SU-DHL-6 (cell line): ENCODE results near the gene CPT1B.
A peak's percentile ranks its signal among the peaks of the same experiment; 100 is the strongest.

Source experiments
- H2AFZ ChIP-seq: fragments of 200-600 bp; sonication (generic); 2 replicates; pipeline ENCODE4 v1.6.1; 2014; ENCODE audit warnings: low read depth, mild to moderate bottlenecking, moderate library complexity, mixed read lengths, antibody characterized with exemption, low read length; ENCODE audit not compliant: severe bottlenecking
- H3F3A ChIP-seq: fragments of 200-600 bp; shearing (Covaris generic); 2 replicates; pipeline ENCODE4 v1.6.0; 2016; ENCODE audit warnings: antibody characterized with exemption, mild to moderate bottlenecking; ENCODE audit not compliant: insufficient read depth
- H3K27ac ChIP-seq: fragments of 200-600 bp; sonication (generic); 2 replicates; pipeline ENCODE4 v1.5.1; 2016; ENCODE audit warnings: low read depth, mild to moderate bottlenecking, low read length, moderate library complexity, mixed read lengths
- H3K27me3 ChIP-seq: fragments of 200-600 bp; sonication (generic), shearing (Covaris generic); 2 replicates; pipeline ENCODE4 v1.6.0; 2014; ENCODE audit warnings: mild to moderate bottlenecking, low read length
- H3K36me3 ChIP-seq: fragments of 200-600 bp; sonication (generic); 2 replicates; pipeline ENCODE4 v1.6.1; 2014; ENCODE audit warnings: mild to moderate bottlenecking, low read length, mixed read lengths
- H3K4me2 ChIP-seq: fragments of 300-600, 200-600 bp; shearing (Covaris generic), sonication (generic); 2 replicates; pipeline ENCODE4 v1.6.0; 2014; ENCODE audit warnings: low read length, low read depth, mild to moderate bottlenecking; ENCODE audit not compliant: poor library complexity, severe bottlenecking
- H3K4me3 ChIP-seq: fragments of 200-600 bp; sonication (generic); 2 replicates; pipeline ENCODE4 v1.5.1; 2014; ENCODE audit warnings: antibody characterized with exemption, low read length, mild to moderate bottlenecking, mixed read lengths; ENCODE audit not compliant: insufficient read depth, poor library complexity, severe bottlenecking
- H3K79me2 ChIP-seq: fragments of 200-600 bp; sonication (generic); 2 replicates; pipeline ENCODE4 v1.6.1; 2014; ENCODE audit warnings: mild to moderate bottlenecking, low read length, moderate library complexity; ENCODE audit not compliant: insufficient read depth
- H3K9ac ChIP-seq: fragments of 200-600 bp; sonication (generic); 2 replicates; pipeline ENCODE4 v1.7.0; 2014; ENCODE audit warnings: mild to moderate bottlenecking, low read length
- H3K9me2 ChIP-seq: fragments of 200-600 bp; sonication (generic); replicated peaks from 2 replicates; pipeline ENCODE4 v1.6.1; 2014; ENCODE audit warnings: low read length; ENCODE audit not compliant: insufficient read depth
- H3K9me3 ChIP-seq: fragments of 200-600 bp; sonication (generic); 2 replicates; pipeline ENCODE4 v1.6.1; 2014; ENCODE audit warnings: low read length, mixed read lengths; ENCODE audit not compliant: insufficient read depth
- H4K20me1 ChIP-seq: fragments of 200-600 bp; sonication (generic); 2 replicates; pipeline ENCODE4 v1.6.1; 2014; ENCODE audit warnings: low read depth, mild to moderate bottlenecking, antibody characterized with exemption, low read length, moderate library complexity, mixed read lengths
- EZH2phosphoT487 ChIP-seq: fragments of 200-600 bp; sonication (generic), shearing (Covaris generic); conservative IDR thresholded peaks from 2 replicates; pipeline ENCODE4 v1.6.1; 2018; ENCODE audit warnings: mild to moderate bottlenecking, antibody characterized with exemption, low read length, moderate library complexity, mixed read lengths
- TF ChIP-seq, protein P1 (sequence below): fragments of 200-600 bp; sonication (generic); IDR thresholded peaks from one replicate; pipeline ENCODE4 v1.5.1; 2017; ENCODE audit warnings: antibody characterized with exemption, mild to moderate bottlenecking, low read length, moderate library complexity; ENCODE audit not compliant: insufficient read depth, poor library complexity, severe bottlenecking

CPT1B gene

GRCh38 chr22:50563413-50564160 is 14.6 kb downstream of the CPT1B start:
- no peak overlapping the region for H3K27ac ChIP-seq
- H3K9ac ChIP-seq: peak overlapping the region; percentile 58
- H3K9me2 ChIP-seq: no peaks in the 10 kb centered on the region
- no peaks in the 10 kb centered on the region for H3K79me2 ChIP-seq
- TF ChIP-seq EZH2phosphoT487: no peak
- TF ChIP-seq, protein P1, sequence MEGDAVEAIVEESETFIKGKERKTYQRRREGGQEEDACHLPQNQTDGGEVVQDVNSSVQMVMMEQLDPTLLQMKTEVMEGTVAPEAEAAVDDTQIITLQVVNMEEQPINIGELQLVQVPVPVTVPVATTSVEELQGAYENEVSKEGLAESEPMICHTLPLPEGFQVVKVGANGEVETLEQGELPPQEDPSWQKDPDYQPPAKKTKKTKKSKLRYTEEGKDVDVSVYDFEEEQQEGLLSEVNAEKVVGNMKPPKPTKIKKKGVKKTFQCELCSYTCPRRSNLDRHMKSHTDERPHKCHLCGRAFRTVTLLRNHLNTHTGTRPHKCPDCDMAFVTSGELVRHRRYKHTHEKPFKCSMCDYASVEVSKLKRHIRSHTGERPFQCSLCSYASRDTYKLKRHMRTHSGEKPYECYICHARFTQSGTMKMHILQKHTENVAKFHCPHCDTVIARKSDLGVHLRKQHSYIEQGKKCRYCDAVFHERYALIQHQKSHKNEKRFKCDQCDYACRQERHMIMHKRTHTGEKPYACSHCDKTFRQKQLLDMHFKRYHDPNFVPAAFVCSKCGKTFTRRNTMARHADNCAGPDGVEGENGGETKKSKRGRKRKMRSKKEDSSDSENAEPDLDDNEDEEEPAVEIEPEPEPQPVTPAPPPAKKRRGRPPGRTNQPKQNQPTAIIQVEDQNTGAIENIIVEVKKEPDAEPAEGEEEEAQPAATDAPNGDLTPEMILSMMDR: no peak
- peak overlapping the region; percentile 78 for H2AFZ ChIP-seq
- H3K9me3 ChIP-seq: no peaks in the 10 kb centered on the region
- peak overlapping the region; percentile 50 for H3K4me3 ChIP-seq
- H4K20me1 ChIP-seq: no peaks in the 10 kb centered on the region
- H3F3A ChIP-seq: peaks cover 3% of the 10 kb centered on the region; the same call in 1 of the 2 replicates
- H3K4me2 ChIP-seq: peak overlapping the region; percentile 75
- H3K27me3 ChIP-seq: no peaks in the 10 kb centered on the region
- no peaks in the 10 kb centered on the region; the same call in 1 of the 2 replicates for H3K36me3 ChIP-seq

DNA sequence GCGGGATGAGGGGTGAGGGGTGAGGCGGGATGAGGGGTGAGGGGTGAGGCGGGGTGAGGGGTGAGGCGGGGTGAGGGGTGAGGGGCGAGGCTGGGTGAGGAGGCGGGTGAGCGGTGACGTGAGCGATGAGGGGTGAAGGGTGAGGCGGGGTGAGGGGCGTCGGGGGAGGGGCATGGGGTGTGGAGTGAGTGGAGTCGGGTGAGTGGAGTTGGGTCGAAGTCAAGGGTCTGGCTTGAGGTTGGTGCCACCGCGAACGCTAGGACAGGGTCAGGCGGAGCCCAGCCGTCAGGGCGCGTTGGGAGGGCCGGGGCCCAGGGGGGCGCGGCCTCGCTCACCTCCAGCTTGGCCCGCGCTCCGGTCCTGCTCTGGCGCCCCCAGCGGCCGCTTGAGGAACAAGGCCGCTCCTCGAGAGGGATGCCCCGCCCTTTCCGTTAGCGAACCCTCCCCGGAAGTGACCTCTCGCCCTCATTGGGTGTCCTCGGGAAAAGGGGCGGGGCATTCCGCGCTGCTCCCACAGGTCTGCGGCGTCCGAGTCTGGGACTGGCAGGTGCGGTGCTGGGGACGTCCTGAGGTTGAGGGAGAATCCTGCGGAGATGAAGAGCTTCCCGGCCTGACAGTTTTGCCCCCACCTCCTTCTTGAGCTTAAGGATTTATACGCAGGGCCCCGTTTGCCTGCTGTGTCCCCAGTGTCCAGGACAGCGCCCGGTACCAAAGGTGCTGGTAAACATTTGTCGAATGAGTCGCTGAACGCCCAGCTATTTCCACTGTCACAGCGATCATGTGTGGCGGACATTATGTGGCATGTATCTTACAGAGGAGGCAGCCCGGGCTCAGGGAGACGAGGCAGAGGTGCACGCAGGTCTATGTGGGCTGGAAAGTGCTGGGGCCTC is 15.5 kb downstream of the CPT1B start, which contains the start of gene SYCE3:
SYCE3 (minus strand) TSS at position 397 of the 890 bp plus-strand sequence. CDS start 6,514 bp downstream, outside the sequence.
- Histone ChIP-seq H3K9ac (peak within 1 kb of the TSS; percentile 58), H2AFZ (peak within 1 kb of the TSS; percentile 78), H3K4me2 (peak within 1 kb of the TSS; percentile 75), H3K4me3 (peak within 1 kb of the TSS; percentile 50), H3K36me3 (no peaks in the 10 kb centered on the region; the same call in 1 of the 2 replicates), H3K27ac (no peak within 1 kb of the TSS), H4K20me1 (no peaks in the 10 kb centered on the region), H3K27me3 (no peaks in the 10 kb centered on the region), H3K79me2 (no peaks in the 10 kb centered on the region), H3K9me3 (no peaks in the 10 kb centered on the region), H3F3A (peaks cover 3% of the 10 kb centered on the region; the same call in 1 of the 2 replicates), H3K9me2 (no peaks in the 10 kb centered on the region)
- TF ChIP-seq, protein P1: peak; percentile 71
- no peak for TF ChIP-seq EZH2phosphoT487

- Histone ChIP-seq H3K4me3 (no peak overlapping the region), H3K79me2 (no peaks in the 10 kb centered on the region), H3K4me2 (no peak overlapping the region), H4K20me1 (no peaks in the 10 kb centered on the region), H3K9me2 (no peaks in the 10 kb centered on the region), H3K9me3 (no peaks in the 10 kb centered on the region), H3K27me3 (no peaks in the 10 kb centered on the region), H3K27ac (no peak overlapping the region), H2AFZ (no peak overlapping the region), H3K9ac (no peak overlapping the region), H3K36me3 (no peaks in the 10 kb centered on the region), H3F3A (peaks cover 3% of the 10 kb centered on the region; the same call in 1 of the 2 replicates)
- TF ChIP-seq EZH2phosphoT487: no peak
- TF ChIP-seq, protein P1: no peak
Observed at GRCh38 chr22:50561401-50562358, 16.5 kb downstream of the CPT1B start.
